ENCODE data around the gene SMCO1. TPM values are rescaled to one million over a fixed set of nuclear protein-coding genes. Genes with fewer than 3 reads are reported as not detected.
A peak's percentile ranks its signal among the peaks of the same experiment; 100 is the strongest.
"Not testable (repeated sequence)": the region's sequence is repeated elsewhere in the genome, so short reads cannot be mapped to it uniquely, and the experiment has no call there.

Gene SMCO1
- total RNA-seq, 3 donors from 2014 or later = not detected

GRCh38 chr3:196531418-196531817 lies 16.3 kb upstream of the SMCO1 start:
- DNase-seq = no peak
- H3K9me3 ChIP-seq = no peaks in the 10 kb centered on the region
- no peak for ATAC-seq
- intact Hi-C loops (cut with DNase I, micrococcal nuclease) = no loop called here
- H3K4me3 ChIP-seq = no peak overlapping the region
- H3K4me1 ChIP-seq (ENCODE audit: low read depth) = no peaks in the 10 kb centered on the region
- TF ChIP-seq CTCF (IDR thresholded peaks at IDR 0.05) = no peak
- no peaks in the 10 kb centered on the region for H3K36me3 ChIP-seq (ENCODE audit: low read depth)

- Histone ChIP-seq H3K4me1 (ENCODE audit: low read depth) (no peaks in the 10 kb centered on the region), H3K9me3 (no peaks in the 10 kb centered on the region), H3K4me3 (no peak overlapping the region), H3K36me3 (ENCODE audit: low read depth) (no peaks in the 10 kb centered on the region)
- ATAC-seq (peak; percentile 95), DNase-seq (peak; percentile 80 to 84 (median 82))
- intact Hi-C loops (cut with DNase I, micrococcal nuclease) = no loop called here
- TF ChIP-seq CTCF (IDR thresholded peaks at IDR 0.05) = peak; percentile 65
Measured at GRCh38 chr3:196528639-196529233, 13.6 kb upstream of the SMCO1 start.

GRCh38 chr3:196525141-196525540 lies 10.0 kb upstream of the SMCO1 start:
- DNase-seq (no peak), ATAC-seq (no peak)
- peaks cover 17% of the 10 kb centered on the region for H3K9me3 ChIP-seq
- intact Hi-C loops (cut with DNase I, micrococcal nuclease) = no loop called here
- TF ChIP-seq CTCF (IDR thresholded peaks at IDR 0.05) = no peak
- no peak overlapping the region for H3K4me3 ChIP-seq
- no peaks in the 10 kb centered on the region for H3K4me1 ChIP-seq (ENCODE audit: low read depth)
- H3K36me3 ChIP-seq (ENCODE audit: low read depth) = no peaks in the 10 kb centered on the region

- DNase-seq (no peak), ATAC-seq (no peak)
- no peaks in the 10 kb centered on the region for H3K4me1 ChIP-seq (ENCODE audit: low read depth)
- H3K4me3 ChIP-seq = no peak overlapping the region
- H3K36me3 ChIP-seq (ENCODE audit: low read depth) = no peaks in the 10 kb centered on the region
- peaks cover 23% of the 10 kb centered on the region for H3K9me3 ChIP-seq
- no peak for TF ChIP-seq CTCF (IDR thresholded peaks at IDR 0.05)
- intact Hi-C loops (cut with DNase I, micrococcal nuclease) = no loop called here
Measured at GRCh38 chr3:196524527-196524926, 9.4 kb upstream of the SMCO1 start.

GRCh38 chr3:196523841-196524240 lies 8.7 kb upstream of the SMCO1 start:
- H3K36me3 ChIP-seq (ENCODE audit: low read depth) = no peaks in the 10 kb centered on the region
- ATAC-seq (no peak), DNase-seq (no peak)
- TF ChIP-seq CTCF (IDR thresholded peaks at IDR 0.05) = no peak
- no peaks in the 10 kb centered on the region for H3K4me1 ChIP-seq (ENCODE audit: low read depth)
- no peak overlapping the region for H3K4me3 ChIP-seq
- peaks cover 30% of the 10 kb centered on the region for H3K9me3 ChIP-seq
- intact Hi-C loops (cut with DNase I, micrococcal nuclease) = no loop called here

- DNase-seq; H3K4me3 ChIP-seq; H3K36me3 ChIP-seq (ENCODE audit: low read depth); H3K4me1 ChIP-seq (ENCODE audit: low read depth); ATAC-seq; intact Hi-C loops (cut with DNase I, micrococcal nuclease): not testable (repeated sequence)
- H3K9me3 ChIP-seq = peaks cover 45% of the 10 kb centered on the region
Measured at GRCh38 chr3:196521291-196521690, 6.1 kb upstream of the SMCO1 start.

Measured in mucosa of descending colon (tissue), 3 donors.